Measurements from ENCODE around the gene C17orf107. TPM values are rescaled to one million over a fixed set of nuclear protein-coding genes. Genes with fewer than 3 reads are reported as not detected.

C17orf107 gene
- polyA plus RNA-seq, 1 of the 3 experiments (the other 2 are of a cell fraction), result 0.44 TPM

DNA sequence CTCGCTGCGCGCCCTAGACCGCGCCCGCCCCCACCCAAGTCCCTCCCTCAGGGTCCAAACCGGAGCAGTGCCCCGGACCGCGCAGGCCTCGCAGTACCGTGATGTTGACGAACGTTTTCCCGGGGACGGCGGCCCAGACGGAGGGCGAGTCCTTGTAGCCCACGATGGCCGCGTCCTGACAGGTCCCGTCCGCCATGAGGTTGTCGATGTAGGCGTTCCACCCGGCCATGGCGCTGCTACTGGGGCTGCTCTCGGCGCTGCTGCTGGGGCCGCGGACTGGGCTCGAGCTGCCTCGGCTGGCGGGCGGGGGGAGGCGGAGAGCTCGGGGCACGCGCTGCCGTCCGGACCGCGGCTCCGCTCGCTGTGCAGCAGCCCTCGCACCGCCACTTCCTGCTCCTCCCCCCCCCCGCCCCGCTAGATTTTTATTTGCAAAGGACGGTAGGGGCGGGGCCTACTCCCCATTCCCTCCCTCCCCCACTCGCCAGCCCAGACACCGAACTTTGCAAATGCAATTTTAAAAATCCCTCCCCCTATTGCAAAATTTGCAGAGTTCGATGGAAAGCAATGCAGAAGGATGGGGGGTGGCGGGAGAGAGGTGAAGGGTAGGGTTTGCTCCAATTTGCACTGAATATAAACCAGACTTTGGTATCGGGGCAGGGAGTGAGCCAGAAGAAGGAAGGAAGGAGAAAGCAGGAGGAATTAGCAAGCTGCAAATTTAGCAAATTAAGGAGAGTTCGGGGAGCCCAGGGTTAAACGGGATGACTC, 49.0 kb downstream of the C17orf107 start, which contains the start of gene PFN1 (continued):
- TF ChIP-seq REST (IDR thresholded peaks at IDR 0.05; ENCODE audit: low read depth, low read length) (no peak; the same call in 1 of the 2 replicates), SIN3A (IDR thresholded peaks at IDR 0.05; ENCODE audit: borderline replicate concordance, low read depth, low read length) (peak; percentile 33; the same call in 1 of the 2 replicates), ZBTB33 (IDR thresholded peaks at IDR 0.05; ENCODE audit: borderline replicate concordance, low read depth) (0 out of 2 replicates have a peak, but pooled peaks have one; percentile 24), NRF1 (IDR thresholded peaks at IDR 0.05; ENCODE audit: low read depth, low read length) (no peak), MEF2A (IDR thresholded peaks at IDR 0.05; ENCODE audit: borderline replicate concordance, low read depth) (no peak), EZH2phosphoT487 (IDR thresholded peaks at IDR 0.05; ENCODE audit: borderline replicate concordance, low read depth) (no peak), GABPA (IDR thresholded peaks at IDR 0.05; ENCODE audit: low read depth) (peak; percentile 52; the same call in 1 of the 2 replicates), NFIC (IDR thresholded peaks at IDR 0.05; ENCODE audit: borderline replicate concordance) (no peak)

DNA sequence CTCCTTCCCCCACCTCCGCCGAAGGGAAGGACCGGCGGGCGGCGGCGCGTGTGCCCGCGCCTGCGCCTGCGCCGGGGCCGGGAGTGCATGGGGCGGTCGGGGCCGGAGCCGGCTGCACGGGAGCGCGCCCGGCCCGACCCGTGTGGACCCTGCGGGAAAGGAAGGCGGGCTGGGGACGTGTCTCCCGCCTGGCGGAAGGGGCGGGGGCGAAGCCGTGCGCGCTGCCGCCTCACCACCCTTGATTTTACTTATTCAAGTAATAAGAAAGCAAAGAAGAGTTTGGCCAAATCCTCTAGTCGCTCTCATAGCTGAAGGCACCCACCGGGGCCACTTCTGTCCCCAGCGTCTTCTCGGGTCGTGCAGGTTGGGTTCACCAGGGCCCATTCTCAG, 49.6 kb downstream of the C17orf107 start:
- POLR2A ChIA-PET, result interaction anchor here (1.3 to 4.3 kb wide), 2 partner anchors 19 to 48 kb away, joined by 5 to 32 read pairs; partner anchors contain the start of genes INCA1, KIF1C and SPAG7
- WGBS (ENCODE audit: low lambda C conversion rate), result 2% methylated on average over 31 of the region's 40 CpGs
- no peak overlapping the region for H2AFZ ChIP-seq (ENCODE audit: low read depth)
- CTCF ChIA-PET, result interaction anchor here (0.9 to 1.2 kb wide), 4 partner anchors 9 to 60 kb away, joined by 3 read pairs; partner anchors contain the start of genes INCA1, KIF1C, RNF167 and SLC25A11
- TF ChIP-seq, protein P1, sequence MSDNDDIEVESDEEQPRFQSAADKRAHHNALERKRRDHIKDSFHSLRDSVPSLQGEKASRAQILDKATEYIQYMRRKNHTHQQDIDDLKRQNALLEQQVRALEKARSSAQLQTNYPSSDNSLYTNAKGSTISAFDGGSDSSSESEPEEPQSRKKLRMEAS (IDR thresholded peaks at IDR 0.05; ENCODE audit: low read depth), result peak; percentile 9
- peak; percentile 59; the same call in 1 of the 2 replicates for TF ChIP-seq MXI1 (IDR thresholded peaks at IDR 0.05; ENCODE audit: low read depth, low read length)
- no peak for TF ChIP-seq FOSL2 (IDR thresholded peaks at IDR 0.05; ENCODE audit: borderline replicate concordance, low read depth)
- TF ChIP-seq JUND (IDR thresholded peaks at IDR 0.05), result 0 out of 2 replicates have a peak, but pooled peaks have one; percentile 3
- peak; percentile 93 for TF ChIP-seq NRF1 (IDR thresholded peaks at IDR 0.05; ENCODE audit: low read depth, low read length)
- peak; percentile 49; the same call in 1 of the 2 replicates for TF ChIP-seq POLR2AphosphoS5 (IDR thresholded peaks at IDR 0.05; ENCODE audit: low read depth, low read length)
- peak; percentile 44; the same call in 1 of the 2 replicates for TF ChIP-seq GABPA (IDR thresholded peaks at IDR 0.05; ENCODE audit: low read depth)
- TF ChIP-seq CHD2 (IDR thresholded peaks at IDR 0.05; ENCODE audit: low read length, partially characterized antibody), result no peak
- H3K4me1 ChIP-seq (ENCODE audit: control insufficient read depth in 1 of 2, insufficient read depth in 2 of 2, low read depth in 1 of 2, low read length in 1 of 2), result peaks cover 36 to 46% of the 10 kb centered on the region in 2 experiments
- no peaks in the 10 kb centered on the region for H3K9me3 ChIP-seq
- DNase-seq, result peak; percentile 95
- peaks cover 70% of the 10 kb centered on the region for H3K79me2 ChIP-seq (ENCODE audit: insufficient read depth)
- H3K36me3 ChIP-seq (replicated peaks in 1 of 2; ENCODE audit: control insufficient read depth in 1 of 2, insufficient read depth in 2 of 2, low read length in 1 of 2), result peaks cover 25 to 31% of the 10 kb centered on the region in 2 experiments
- H3K27me3 ChIP-seq (ENCODE audit: insufficient read depth), result no peaks in the 10 kb centered on the region
- peak overlapping the region; percentile 79 to 99 for H3K4me3 ChIP-seq (ENCODE audit: low read depth in 2 of 2, low read length in 1 of 2)
- H3F3A ChIP-seq (replicated peaks; ENCODE audit: insufficient read depth), result peaks cover 59% of the 10 kb centered on the region
- peaks cover 36% of the 10 kb centered on the region for H4K20me1 ChIP-seq (ENCODE audit: insufficient read depth)
- peak overlapping the region; percentile 98 for H3K4me2 ChIP-seq
- H3K9me2 ChIP-seq, result no peaks in the 10 kb centered on the region
- H3K27ac ChIP-seq (ENCODE audit: low read depth in 2 of 2, low read length in 1 of 2), result peak overlapping the region; percentile 97 to 100
- H3K9ac ChIP-seq, result peak overlapping the region; percentile 99
